ELR (cell line): ENCODE measurements around the gene LKAAEAR1.
A peak's percentile ranks its signal among the peaks of the same experiment; 100 is the strongest.

Source experiments
- DNase-seq: peaks from one replicate; pipeline ENCODE4 v3.0.0-alpha.2; 2015; ENCODE audit warnings: low read depth

The LKAAEAR1 gene

GRCh38 chr20:64078934-64079272 is 5.3 kb downstream of the LKAAEAR1 start:
- no peak for DNase-seq

- DNase-seq = no peak
Measured at GRCh38 chr20:64077876-64078551, 6.2 kb downstream of the LKAAEAR1 start.

GRCh38 chr20:64077541-64077875 is 6.7 kb downstream of the LKAAEAR1 start:
- no peak for DNase-seq

GRCh38 chr20:64077094-64077493 is 7.1 kb downstream of the LKAAEAR1 start:
- DNase-seq = no peak

GRCh38 chr20:64076061-64076997 is 7.9 kb downstream of the LKAAEAR1 start:
- no peak for DNase-seq

GRCh38 chr20:64075556-64075955 is 8.6 kb downstream of the LKAAEAR1 start:
- DNase-seq = no peak

GRCh38 chr20:64074963-64075362 is 9.2 kb downstream of the LKAAEAR1 start:
- DNase-seq = no peak

GRCh38 chr20:64074184-64074789 is 9.9 kb downstream of the LKAAEAR1 start:
- DNase-seq = no peak

- DNase-seq = no peak
Measured at GRCh38 chr20:64073476-64074183, 10.6 kb downstream of the LKAAEAR1 start.

- DNase-seq = no peak
Measured at GRCh38 chr20:64072498-64073063, 11.6 kb downstream of the LKAAEAR1 start.

- DNase-seq = no peak
Measured at GRCh38 chr20:64071341-64072332, 12.6 kb downstream of the LKAAEAR1 start.

GRCh38 chr20:64070244-64070993 is 13.8 kb downstream of the LKAAEAR1 start:
- DNase-seq = no peak

- peak; percentile 54 for DNase-seq
Measured at GRCh38 chr20:64069614-64070243, 14.5 kb downstream of the LKAAEAR1 start.

GRCh38 chr20:64069209-64069613 is 15.0 kb downstream of the LKAAEAR1 start:
- DNase-seq = no peak

GRCh38 chr20:64068386-64069208 is 15.6 kb downstream of the LKAAEAR1 start:
- DNase-seq = no peak

- no peak for DNase-seq
Measured at GRCh38 chr20:64067733-64068307, 16.4 kb downstream of the LKAAEAR1 start.

- no peak for DNase-seq
Measured at GRCh38 chr20:64067005-64067632, 17.1 kb downstream of the LKAAEAR1 start.

GRCh38 chr20:64065974-64066343 is 18.2 kb downstream of the LKAAEAR1 start:
- peak; percentile 97 for DNase-seq
